ENCODE measurements around the gene ANO8. TPM values are rescaled to one million over a fixed set of nuclear protein-coding genes. Genes with fewer than 3 reads are reported as not detected.
"Not testable (repeated sequence)": the region's sequence is repeated elsewhere in the genome, so short reads cannot be mapped to it uniquely, and the experiment has no call there.

The ANO8 gene
- total RNA-seq, 1 donor from 2014 or later = 43.3 TPM

- Mint-ChIP-seq H3K27ac (ENCODE audit: unreplicated experiment) (no peak within 1 kb of the TSS), H3K27me3 (ENCODE audit: low read depth) (peaks cover 3% of the 10 kb centered on the region), H3K9me3 (no peaks in the 10 kb centered on the region), H3K4me3 (peak within 1 kb of the TSS; percentile 97), H3K36me3 (ENCODE audit: low read depth) (peaks cover 3% of the 10 kb centered on the region), H3K4me1 (peaks cover 32% of the 10 kb centered on the region)
- DNase-seq (ENCODE audit: low read depth, low spot score) = peak; percentile 97
- TF ChIP-seq CTCF (conservative IDR thresholded peaks at IDR 0.05) = peak; percentile 73
These were observed 31.3 kb downstream of the ANO8 start, which contains the start of gene ABHD8 for GRCh38 chr19:17303167-17303939. TSS of gene ABHD8 (minus strand) at chr19:17303425. CDS start at chr19:17301616, 1,809 bp downstream.

GRCh38 chr19:17302391-17303166 lies 32.1 kb downstream of the ANO8 start:
- peaks cover 7% of the 10 kb centered on the region for H3K36me3 Mint-ChIP-seq (ENCODE audit: low read depth)
- peaks cover 3% of the 10 kb centered on the region for H3K27me3 Mint-ChIP-seq (ENCODE audit: low read depth)
- peaks cover 27% of the 10 kb centered on the region for H3K4me1 Mint-ChIP-seq
- peak overlapping the region; percentile 82 for H3K4me3 Mint-ChIP-seq
- H3K9me3 Mint-ChIP-seq = no peaks in the 10 kb centered on the region
- DNase-seq (ENCODE audit: low read depth, low spot score) = no peak
- no peak overlapping the region for H3K27ac Mint-ChIP-seq (ENCODE audit: unreplicated experiment)
- TF ChIP-seq CTCF (conservative IDR thresholded peaks at IDR 0.05) = no peak

GRCh38 chr19:17300992-17301619 lies 33.5 kb downstream of the ANO8 start:
- H3K4me1 Mint-ChIP-seq = peaks cover 19% of the 10 kb centered on the region
- H3K9me3 Mint-ChIP-seq = no peaks in the 10 kb centered on the region
- H3K36me3 Mint-ChIP-seq (ENCODE audit: low read depth) = peaks cover 11% of the 10 kb centered on the region
- H3K27ac Mint-ChIP-seq (ENCODE audit: unreplicated experiment) = peak overlapping the region; percentile 83
- peaks cover 3% of the 10 kb centered on the region for H3K27me3 Mint-ChIP-seq (ENCODE audit: low read depth)
- TF ChIP-seq CTCF (conservative IDR thresholded peaks at IDR 0.05) = no peak
- H3K4me3 Mint-ChIP-seq = peak overlapping the region; percentile 57
- no peak for DNase-seq (ENCODE audit: low read depth, low spot score)

- Mint-ChIP-seq H3K4me1 (peaks cover 6% of the 10 kb centered on the region), H3K27ac (ENCODE audit: unreplicated experiment) (no peak overlapping the region), H3K4me3 (no peak overlapping the region), H3K9me3 (no peaks in the 10 kb centered on the region), H3K36me3 (ENCODE audit: low read depth) (peaks cover 11% of the 10 kb centered on the region), H3K27me3 (ENCODE audit: low read depth) (no peaks in the 10 kb centered on the region)
- DNase-seq (ENCODE audit: low read depth, low spot score) = no peak
- TF ChIP-seq CTCF (conservative IDR thresholded peaks at IDR 0.05) = no peak
These were observed 37.7 kb downstream of the ANO8 start for GRCh38 chr19:17296976-17297375.

GRCh38 chr19:17296273-17296672 lies 38.4 kb downstream of the ANO8 start:
- Mint-ChIP-seq H3K27ac (ENCODE audit: unreplicated experiment) (no peak overlapping the region), H3K4me3 (no peak overlapping the region), H3K9me3 (no peaks in the 10 kb centered on the region), H3K4me1 (peaks cover 9% of the 10 kb centered on the region), H3K27me3 (ENCODE audit: low read depth) (no peaks in the 10 kb centered on the region), H3K36me3 (ENCODE audit: low read depth) (peaks cover 11% of the 10 kb centered on the region)
- DNase-seq (ENCODE audit: low read depth, low spot score) = no peak
- TF ChIP-seq CTCF (conservative IDR thresholded peaks at IDR 0.05) = no peak

- H3K27ac Mint-ChIP-seq (ENCODE audit: unreplicated experiment); H3K9me3 Mint-ChIP-seq; DNase-seq (ENCODE audit: low read depth, low spot score); H3K4me1 Mint-ChIP-seq; H3K4me3 Mint-ChIP-seq; H3K27me3 Mint-ChIP-seq (ENCODE audit: low read depth): not testable (repeated sequence)
- peaks cover 11% of the 10 kb centered on the region for H3K36me3 Mint-ChIP-seq (ENCODE audit: low read depth)
These were observed 39.1 kb downstream of the ANO8 start for GRCh38 chr19:17295551-17295950.
